Sciatic nerve (tissue), 2 donors: ENCODE results near the gene TWNK. TPM values are rescaled to one million over a fixed set of nuclear protein-coding genes. Genes with fewer than 3 reads are reported as not detected.
A peak's percentile ranks its signal among the peaks of the same experiment; 100 is the strongest.

Experiments
- ATAC-seq: fragments of 200-7000 bp; cut with Tn5 transposase; one replicate; pipeline ENCODE4 v1.9.1; 2020; ENCODE audit warnings: mild to moderate bottlenecking, moderate library complexity
- DNase-seq: peaks from one replicate; pipeline ENCODE4 v3.0.0-alpha.2; 2020; ENCODE audit warnings: low spot score
- intact Hi-C: fragments of 100-400 bp; cut with DNase I; formaldehyde crosslinking; loops from one replicate; pipeline ENCODE4 v1.14.2; 2022
- microRNA-seq: library from miRNA; unstranded; fragments of <30 nt; microRNA quantifications from one replicate; pipeline ENCODE4 v1.2.0, GENCODE V29; 2020
- total RNA-seq: library from RNA; stranded (reverse); fragmentation: NEBNext Ultra II Directional; extraction: Animal tissue kit (Norgen Biotek cat#: 25700); gene quantifications from one replicate; pipeline ENCODE4 v1.2.1, GENCODE V29; 2021
- donor health status: DM: no; HTN: no; CAD: no.
- donor health status: DM: no; HTN: no; CAD: no.

Gene TWNK
- total RNA-seq, 1 donor from 2014 or later = 5.9 TPM

- ATAC-seq = no peak
- intact Hi-C loops = no loop called here
- DNase-seq = no peak
Measured at GRCh38 chr10:101040061-101040460, 52.7 kb downstream of the TWNK start.

- ATAC-seq (no peak), DNase-seq (no peak)
- intact Hi-C loops = no loop called here
Measured at GRCh38 chr10:101040851-101041250, 53.5 kb downstream of the TWNK start.

DNA sequence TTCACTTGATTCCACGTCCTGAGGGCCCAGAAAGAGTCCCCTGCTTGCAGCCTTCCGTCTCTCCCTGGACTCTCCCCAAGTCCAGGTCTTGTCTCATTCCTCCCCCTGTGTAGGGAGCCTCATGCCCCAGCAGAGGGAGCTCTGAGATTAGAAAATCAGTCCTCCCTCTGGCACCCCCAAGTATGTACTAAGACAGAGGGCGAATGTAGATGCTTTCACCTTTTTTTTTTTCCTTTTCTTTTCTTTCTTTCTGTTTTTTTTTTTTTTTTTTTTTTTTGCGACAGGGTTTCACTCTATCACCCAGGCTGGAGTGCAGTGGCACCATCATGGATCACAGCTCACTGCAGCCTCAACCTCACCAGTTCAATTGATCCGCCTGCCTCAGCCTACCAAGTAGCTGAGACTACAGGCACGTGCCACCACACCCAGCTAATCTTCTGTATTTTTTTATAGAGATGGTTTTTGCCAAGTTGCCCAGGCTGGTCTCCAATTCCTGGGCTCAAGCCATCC, 54.0 kb downstream of the TWNK start:
- intact Hi-C loops = no loop called here
- ATAC-seq (peak; percentile 85), DNase-seq (peak; percentile 88)

GRCh38 chr10:101042118-101042517, 54.8 kb downstream of the TWNK start:
- ATAC-seq = no peak
- intact Hi-C loops = no loop called here
- no peak for DNase-seq

DNA sequence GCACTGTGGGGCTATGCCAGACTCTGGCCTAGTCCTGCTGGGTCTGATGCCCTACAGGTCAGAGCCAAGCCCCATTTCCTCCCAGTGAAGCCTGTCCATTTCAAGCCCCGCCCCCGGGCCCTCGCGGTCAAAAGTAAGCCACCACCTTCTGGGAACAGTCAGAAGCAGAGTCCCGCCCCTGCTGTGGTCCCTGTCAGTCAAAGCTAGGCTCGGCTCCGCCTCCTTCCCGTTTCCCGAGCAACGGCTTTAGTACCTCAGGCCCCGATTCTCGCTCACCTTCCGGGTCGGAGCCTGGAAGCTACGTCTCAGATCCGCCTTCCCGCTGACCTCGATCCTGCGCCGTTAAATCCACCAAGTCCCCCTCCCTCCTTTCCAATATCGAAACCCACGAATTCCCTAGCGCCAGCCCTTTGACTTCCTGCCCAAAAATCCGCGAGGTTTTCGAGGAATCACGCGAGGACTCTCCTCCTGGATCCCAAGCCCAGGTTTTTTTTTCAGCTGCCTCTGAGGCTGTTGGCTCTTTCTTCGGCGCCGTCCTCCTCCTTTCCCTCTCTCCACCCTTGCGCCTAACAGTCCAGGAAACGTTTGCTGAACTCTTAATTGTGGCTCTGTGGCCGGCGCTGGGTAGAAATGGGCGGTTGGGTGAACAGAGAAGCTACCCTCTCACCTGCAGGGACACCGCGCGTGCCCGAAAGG, 55.5 kb downstream of the TWNK start:
- intact Hi-C loops = no loop called here
- DNase-seq (peak; percentile 98), ATAC-seq (peak; percentile 95)

DNA sequence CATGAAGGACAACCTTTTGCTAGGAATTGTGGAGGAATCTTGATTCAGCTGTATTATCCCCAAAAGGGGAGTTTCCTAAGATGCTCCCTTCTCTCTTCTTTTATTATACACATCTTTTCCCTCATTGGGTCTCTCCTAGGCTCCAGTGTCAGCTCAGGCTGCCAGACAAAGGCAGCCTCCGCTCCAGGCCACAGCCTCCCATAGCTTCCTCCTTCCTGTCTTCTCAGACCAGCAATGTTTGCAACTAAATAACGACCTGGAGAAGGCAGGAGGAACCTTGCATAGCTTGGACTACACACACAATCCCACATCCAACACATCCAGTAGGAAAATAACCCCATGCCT, 56.0 kb downstream of the TWNK start:
- intact Hi-C loops = no loop called here
- ATAC-seq (no peak), DNase-seq (no peak)

Small RNAs within 50 kb of the gene (microRNA-seq; reads per million reads assigned to microRNA genes)
- gene MIR608 = not detected

Other genes starting within 250 kb of the TWNK start
- not detected for gene PAX2, start 242.0 kb upstream of the TWNK start, total RNA-seq
- gene SLF2, start 74.6 kb upstream of the TWNK start, total RNA-seq = 38.6 TPM
- 15.3 TPM for gene SEMA4G, start 18.0 kb upstream of the TWNK start, total RNA-seq
- gene MRPL43, start within 50 bp of the TWNK start, total RNA-seq = 84.8 TPM
- 78.6 TPM for gene LZTS2, start 12.3 kb downstream of the TWNK start, total RNA-seq
- 3.8 TPM for gene PDZD7, start 43.6 kb downstream of the TWNK start, total RNA-seq
- gene SFXN3, start 43.7 kb downstream of the TWNK start, total RNA-seq = 58.9 TPM
- gene KAZALD1, start 74.4 kb downstream of the TWNK start, total RNA-seq = 4.7 TPM
- not detected for gene TLX1, start 143.8 kb downstream of the TWNK start, total RNA-seq
- not detected for gene LBX1, start 241.9 kb downstream of the TWNK start, total RNA-seq